Thoracic aorta (tissue), 2 donors: ENCODE data around the gene IGSF21. TPM values are rescaled to one million over a fixed set of nuclear protein-coding genes. Genes with fewer than 3 reads are reported as not detected.

Source experiments
- ATAC-seq: fragments of 150-250 bp; one replicate; pipeline ENCODE4 v1.8.0; 2017; ENCODE audit warnings: low read depth; ENCODE audit not compliant: insufficient number of reproducible peaks, low FRiP score
- DNase-seq: peaks from one replicate; pipeline ENCODE4 v3.0.0-alpha.2; 2020; ENCODE audit warnings: low spot score
- H3K27ac ChIP-seq, 2 donors: fragments of 200-600 bp; sonication (generic); 1 replicate in 1 of 2; 2 replicates in 1 of 2; pipeline ENCODE4 v1.5.1; 2016; ENCODE audit warnings: mild to moderate bottlenecking in 2 of 2, moderate library complexity in 2 of 2
- H3K27me3 ChIP-seq: fragments of 200-600 bp; sonication (generic); replicated peaks from 2 replicates; pipeline ENCODE4 v1.6.0; 2016; ENCODE audit warnings: mild to moderate bottlenecking; ENCODE audit not compliant: insufficient read depth
- H3K36me3 ChIP-seq: fragments of 200-600 bp; sonication (generic); one replicate; pipeline ENCODE4 v1.5.1; 2016
- H3K4me1 ChIP-seq, 2 donors: fragments of 200-600 bp; sonication (generic); 1 replicate in 1 of 2; 2 replicates in 1 of 2; pipeline versions ENCODE4 v1.5.1 to v1.6.0; 2016; ENCODE audit warnings: low read depth in 2 of 2, mild to moderate bottlenecking in 1 of 2; ENCODE audit not compliant: control insufficient read depth in 1 of 2
- H3K4me3 ChIP-seq: fragments of 200-600 bp; sonication (generic); 2 replicates; pipeline ENCODE4 v1.5.1; 2016; ENCODE audit warnings: mild to moderate bottlenecking
- H3K9me3 ChIP-seq: fragments of 200-600 bp; sonication (generic); 2 replicates; pipeline ENCODE4 v1.5.1; 2016
- total RNA-seq, 2 donors: library from RNA; depleted of rRNA; stranded (reverse); fragments of >200 nt; gene quantifications; one replicate each; pipeline versions ENCODE4 v1.1.0 to v1.2.3, GENCODE V29; 2016
- TF ChIP-seq, protein P1 (sequence below): fragments of 200-600 bp; sonication (generic); IDR thresholded peaks from one replicate; pipeline ENCODE4 v1.5.1; 2019; ENCODE audit warnings: antibody characterized with exemption

The IGSF21 gene
- total RNA-seq, 2 donors from 2014 or later, result 5.0 to 10.9 TPM

DNA sequence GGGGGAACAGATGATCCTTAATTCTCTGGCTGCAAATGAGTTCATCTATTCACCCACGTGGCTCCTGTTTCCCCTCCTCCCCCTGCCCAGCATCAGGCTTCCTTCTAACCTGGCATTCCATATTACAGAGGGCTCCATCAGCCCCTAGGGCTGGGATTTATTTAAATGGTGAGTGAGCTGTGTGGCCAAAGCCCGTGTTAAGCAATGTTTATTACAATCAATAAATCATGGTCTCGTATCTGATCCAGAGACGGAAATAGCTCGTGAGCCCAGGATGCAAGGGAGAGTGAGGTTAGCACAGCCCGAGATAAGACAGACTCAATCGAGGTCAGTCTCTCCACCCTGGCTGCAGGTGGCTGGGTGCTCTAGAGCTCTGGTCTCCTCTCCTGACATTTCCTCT is 43.1 kb upstream of the IGSF21 start:
- TF ChIP-seq, protein P1, sequence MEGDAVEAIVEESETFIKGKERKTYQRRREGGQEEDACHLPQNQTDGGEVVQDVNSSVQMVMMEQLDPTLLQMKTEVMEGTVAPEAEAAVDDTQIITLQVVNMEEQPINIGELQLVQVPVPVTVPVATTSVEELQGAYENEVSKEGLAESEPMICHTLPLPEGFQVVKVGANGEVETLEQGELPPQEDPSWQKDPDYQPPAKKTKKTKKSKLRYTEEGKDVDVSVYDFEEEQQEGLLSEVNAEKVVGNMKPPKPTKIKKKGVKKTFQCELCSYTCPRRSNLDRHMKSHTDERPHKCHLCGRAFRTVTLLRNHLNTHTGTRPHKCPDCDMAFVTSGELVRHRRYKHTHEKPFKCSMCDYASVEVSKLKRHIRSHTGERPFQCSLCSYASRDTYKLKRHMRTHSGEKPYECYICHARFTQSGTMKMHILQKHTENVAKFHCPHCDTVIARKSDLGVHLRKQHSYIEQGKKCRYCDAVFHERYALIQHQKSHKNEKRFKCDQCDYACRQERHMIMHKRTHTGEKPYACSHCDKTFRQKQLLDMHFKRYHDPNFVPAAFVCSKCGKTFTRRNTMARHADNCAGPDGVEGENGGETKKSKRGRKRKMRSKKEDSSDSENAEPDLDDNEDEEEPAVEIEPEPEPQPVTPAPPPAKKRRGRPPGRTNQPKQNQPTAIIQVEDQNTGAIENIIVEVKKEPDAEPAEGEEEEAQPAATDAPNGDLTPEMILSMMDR, result no peak
- Histone ChIP-seq H3K36me3 (no peaks in the 10 kb centered on the region), H3K27ac (no peak overlapping the region), H3K9me3 (no peaks in the 10 kb centered on the region), H3K4me1 (no peaks in the 10 kb centered on the region), H3K4me3 (no peak overlapping the region), H3K27me3 (no peaks in the 10 kb centered on the region)
- no peak for ATAC-seq
- DNase-seq, result no peak

DNA sequence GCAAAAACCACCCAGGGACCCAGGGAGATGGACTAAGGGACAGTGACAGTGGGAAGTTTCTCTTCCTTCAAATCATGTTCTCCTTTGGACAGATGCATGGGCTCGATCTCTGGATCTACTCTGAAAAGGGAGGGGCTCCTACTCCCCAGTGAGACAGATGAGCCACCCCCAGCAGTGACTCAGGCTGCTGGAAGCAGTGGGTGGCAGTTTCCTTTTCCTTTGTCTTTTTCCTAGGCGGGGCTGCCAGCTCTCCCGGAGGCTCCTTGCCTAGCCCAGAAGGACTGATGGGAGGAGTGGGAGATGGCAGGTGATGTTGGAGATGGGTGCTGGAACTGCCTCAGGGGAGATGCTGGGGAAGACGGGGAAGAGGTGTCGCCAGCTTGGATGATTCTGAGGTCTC is 41.0 kb upstream of the IGSF21 start:
- TF ChIP-seq, protein P1, result no peak
- Histone ChIP-seq H3K27ac (no peak overlapping the region), H3K36me3 (no peaks in the 10 kb centered on the region), H3K4me1 (no peaks in the 10 kb centered on the region), H3K4me3 (no peak overlapping the region), H3K27me3 (no peaks in the 10 kb centered on the region), H3K9me3 (no peaks in the 10 kb centered on the region)
- DNase-seq (no peak), ATAC-seq (no peak)

DNA sequence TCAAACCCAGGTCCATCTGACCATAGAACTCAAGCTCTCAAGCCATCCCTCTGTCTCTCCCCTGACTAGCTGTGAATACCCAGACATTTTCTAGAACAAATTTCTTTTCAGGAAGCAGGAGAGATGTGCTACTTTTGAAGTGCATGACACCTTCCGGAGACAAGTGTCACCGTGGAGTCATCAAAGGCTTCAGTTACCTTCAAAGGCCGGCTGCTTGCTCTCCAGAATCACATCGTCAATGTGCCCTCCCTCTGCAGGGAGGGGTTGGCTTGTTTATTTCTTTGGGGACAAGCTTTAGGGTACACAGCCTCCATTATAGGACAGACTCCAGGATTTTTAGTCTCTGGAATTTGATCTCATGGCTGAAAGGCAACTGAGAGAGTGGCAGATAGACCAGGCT is 37.7 kb upstream of the IGSF21 start:
- ATAC-seq, result no peak

DNA sequence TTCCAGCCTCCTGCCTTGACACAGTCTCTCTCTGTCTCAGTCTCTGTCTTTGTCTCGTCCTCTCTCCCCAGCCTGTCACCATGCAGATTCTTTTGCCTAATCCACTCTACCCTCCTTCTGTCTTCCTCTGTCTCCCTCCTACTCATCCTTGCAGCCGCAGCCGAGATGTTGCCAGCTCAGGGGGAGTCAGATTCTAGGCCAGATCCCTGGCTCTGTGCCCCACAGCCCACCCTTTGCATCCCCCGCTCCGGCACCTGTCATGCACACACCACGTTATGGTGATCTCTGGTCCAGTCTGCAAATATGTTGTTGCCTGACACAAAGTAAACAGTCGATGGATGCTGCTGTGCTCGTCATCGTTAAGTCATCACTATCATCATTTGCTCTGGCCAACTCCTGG is 35.5 kb upstream of the IGSF21 start:
- ATAC-seq, result no peak
- Histone ChIP-seq H3K9me3 (no peaks in the 10 kb centered on the region), H3K36me3 (no peaks in the 10 kb centered on the region), H3K27me3 (no peaks in the 10 kb centered on the region), H3K4me1 (peaks cover 0 to 18% of the 10 kb centered on the region in 2 donors), H3K4me3 (no peak overlapping the region), H3K27ac (no peak overlapping the region)
- no peak for DNase-seq
- TF ChIP-seq, protein P1, result no peak

More for the DNA sequence above, 37.7 kb upstream of the IGSF21 start:
- Histone ChIP-seq H3K27me3 (no peaks in the 10 kb centered on the region), H3K4me1 (peaks cover 0 to 18% of the 10 kb centered on the region in 2 donors), H3K36me3 (no peaks in the 10 kb centered on the region), H3K4me3 (no peak overlapping the region), H3K27ac (no peak overlapping the region), H3K9me3 (no peaks in the 10 kb centered on the region)
- DNase-seq, result no peak
- TF ChIP-seq, protein P1, result no peak

DNA sequence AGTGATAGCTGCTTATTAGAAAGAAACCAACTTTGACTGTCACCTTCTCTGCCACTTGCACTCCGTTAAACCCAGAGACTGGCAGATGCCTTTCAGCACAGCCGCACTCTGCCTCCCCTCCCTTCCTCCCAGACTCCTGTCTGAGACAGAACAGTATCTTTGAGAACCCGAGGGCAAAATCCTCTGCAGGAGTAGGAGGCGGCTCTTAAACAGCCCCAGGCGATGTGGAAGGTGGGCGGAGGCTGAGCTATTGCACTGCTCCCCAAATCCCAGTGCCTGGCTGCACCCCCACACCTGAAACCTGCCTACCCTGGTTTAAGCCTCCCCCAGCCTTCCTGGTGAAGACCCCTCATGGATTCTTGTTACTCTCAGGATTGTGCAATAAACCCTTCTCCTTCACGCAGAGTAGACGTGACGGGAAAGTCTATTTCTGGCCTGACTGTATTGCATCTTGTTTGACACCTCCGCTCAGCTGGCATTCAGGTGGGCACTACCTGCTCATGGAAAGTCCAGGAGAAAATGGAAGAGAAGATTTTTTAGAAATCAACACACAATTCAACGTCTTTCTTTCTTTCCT is 34.4 kb upstream of the IGSF21 start:
- TF ChIP-seq, protein P1, result no peak
- Histone ChIP-seq H3K9me3 (no peaks in the 10 kb centered on the region), H3K36me3 (no peaks in the 10 kb centered on the region), H3K27me3 (no peaks in the 10 kb centered on the region), H3K27ac (no peak overlapping the region), H3K4me3 (no peak overlapping the region), H3K4me1 (peaks cover 0 to 18% of the 10 kb centered on the region in 2 donors)
- no peak for ATAC-seq
- no peak for DNase-seq
